GM18511 (cell line): Measurements from ENCODE around the gene GJC1.

Source experiments
- ATAC-seq: cut with Tn5 transposase; IDR thresholded peaks from one replicate; pipeline ENCODE4 v1.9.1; 2021; ENCODE audit warnings: mild to moderate bottlenecking, moderate library complexity; ENCODE audit not compliant: unreplicated experiment

The GJC1 gene

DNA sequence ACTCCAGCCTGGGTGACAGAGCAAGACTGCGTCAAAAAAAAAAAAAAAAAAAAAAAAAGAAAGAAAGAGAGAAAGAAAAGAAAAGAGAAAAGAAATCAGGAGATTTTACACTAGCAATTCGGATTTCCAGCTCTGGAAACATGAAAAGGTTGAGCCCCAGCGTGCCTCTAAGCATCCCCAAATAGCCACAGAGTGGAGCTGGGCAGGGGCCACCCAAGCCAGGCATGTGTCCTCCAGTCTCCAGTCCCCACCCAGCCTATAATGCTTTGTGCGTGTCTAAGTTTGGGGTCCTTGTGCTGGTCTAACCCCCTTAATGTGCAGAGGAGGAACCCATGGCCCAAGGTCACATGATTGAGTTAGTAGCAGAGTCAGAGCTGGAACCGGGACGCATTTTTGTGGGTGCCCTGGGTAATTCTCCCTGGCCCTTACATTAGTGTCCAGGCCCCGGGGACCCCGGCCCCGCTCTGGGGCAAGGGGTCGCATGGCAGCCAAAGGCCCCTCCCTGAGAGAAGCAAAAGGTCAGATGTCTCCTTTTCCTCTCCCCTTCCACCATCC, 51.4 kb downstream of the GJC1 start:
- no peak for ATAC-seq

DNA sequence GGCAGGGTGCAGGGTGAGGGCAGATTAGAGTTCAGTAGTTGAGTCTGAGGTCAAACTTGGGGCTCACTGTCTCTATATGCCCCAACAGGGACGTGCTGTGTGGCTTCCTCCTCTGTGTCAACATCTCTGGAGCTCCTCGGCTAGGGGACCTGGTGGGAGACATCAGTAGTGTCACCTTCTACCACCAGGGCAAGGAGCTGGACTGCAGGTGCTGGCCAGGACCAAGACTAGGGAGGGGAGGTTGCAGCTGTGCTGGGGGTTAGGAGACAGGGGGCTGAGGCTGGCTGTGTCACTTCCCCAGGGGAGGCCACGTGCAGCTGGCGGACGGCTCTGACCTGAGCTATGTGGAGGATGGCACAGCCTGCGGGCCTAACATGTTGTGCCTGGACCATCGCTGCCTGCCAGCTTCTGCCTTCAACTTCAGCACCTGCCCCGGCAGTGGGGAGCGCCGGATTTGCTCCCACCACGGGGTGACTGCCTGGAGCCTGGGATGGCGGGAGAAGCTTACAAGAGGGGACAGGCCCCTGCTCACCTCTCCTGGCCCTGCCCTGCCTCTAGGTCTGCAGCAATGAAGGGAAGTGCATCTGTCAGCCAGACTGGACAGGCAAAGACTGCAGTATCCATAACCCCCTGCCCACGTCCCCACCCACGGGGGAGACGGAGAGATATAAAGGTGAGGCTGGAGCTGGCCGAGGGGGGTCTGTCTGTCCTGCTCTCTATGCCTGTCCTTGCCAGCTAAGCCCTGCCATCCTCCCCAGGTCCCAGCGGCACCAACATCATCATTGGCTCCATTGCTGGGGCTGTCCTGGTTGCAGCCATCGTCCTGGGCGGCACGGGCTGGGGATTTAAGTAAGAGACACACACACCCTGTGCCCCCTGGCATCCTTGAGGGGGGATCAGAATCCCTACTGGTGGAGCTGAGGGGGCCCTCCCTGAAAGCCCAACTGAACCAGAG, 52.4 kb downstream of the GJC1 start:
- ATAC-seq = no peak

DNA sequence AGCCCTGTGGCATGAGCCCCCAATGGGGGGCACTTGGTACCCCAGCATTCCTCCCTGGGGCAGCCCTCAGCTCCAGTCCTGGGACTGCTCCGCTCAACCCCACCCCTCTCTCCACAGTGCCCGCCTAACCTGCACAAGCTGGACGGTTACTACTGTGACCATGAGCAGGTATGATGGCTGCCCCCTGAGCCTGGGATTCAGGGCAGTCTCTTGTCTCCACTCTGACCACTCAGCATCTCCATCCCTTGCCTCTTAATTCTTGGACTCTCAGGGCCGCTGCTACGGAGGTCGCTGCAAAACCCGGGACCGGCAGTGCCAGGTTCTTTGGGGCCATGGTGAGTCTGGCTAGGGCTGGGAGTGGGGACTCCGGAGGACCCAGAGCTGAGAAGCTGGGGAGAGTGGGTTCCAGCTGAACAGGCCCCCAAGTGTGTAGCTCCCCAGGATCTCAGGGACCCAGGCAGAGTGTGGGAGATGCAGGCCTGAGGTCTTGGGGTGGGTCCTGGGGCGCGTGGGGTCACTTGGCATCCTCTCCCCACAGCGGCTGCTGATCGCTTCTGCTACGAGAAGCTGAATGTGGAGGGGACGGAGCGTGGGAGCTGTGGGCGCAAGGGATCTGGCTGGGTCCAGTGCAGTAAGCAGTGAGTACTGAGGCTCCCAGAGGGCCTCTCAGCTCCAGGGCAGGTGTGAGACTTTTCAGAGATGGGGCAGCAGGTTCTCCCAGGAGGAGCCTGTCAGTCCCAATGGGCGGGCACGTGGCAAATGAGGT, 53.3 kb downstream of the GJC1 start:
- ATAC-seq = no peak

DNA sequence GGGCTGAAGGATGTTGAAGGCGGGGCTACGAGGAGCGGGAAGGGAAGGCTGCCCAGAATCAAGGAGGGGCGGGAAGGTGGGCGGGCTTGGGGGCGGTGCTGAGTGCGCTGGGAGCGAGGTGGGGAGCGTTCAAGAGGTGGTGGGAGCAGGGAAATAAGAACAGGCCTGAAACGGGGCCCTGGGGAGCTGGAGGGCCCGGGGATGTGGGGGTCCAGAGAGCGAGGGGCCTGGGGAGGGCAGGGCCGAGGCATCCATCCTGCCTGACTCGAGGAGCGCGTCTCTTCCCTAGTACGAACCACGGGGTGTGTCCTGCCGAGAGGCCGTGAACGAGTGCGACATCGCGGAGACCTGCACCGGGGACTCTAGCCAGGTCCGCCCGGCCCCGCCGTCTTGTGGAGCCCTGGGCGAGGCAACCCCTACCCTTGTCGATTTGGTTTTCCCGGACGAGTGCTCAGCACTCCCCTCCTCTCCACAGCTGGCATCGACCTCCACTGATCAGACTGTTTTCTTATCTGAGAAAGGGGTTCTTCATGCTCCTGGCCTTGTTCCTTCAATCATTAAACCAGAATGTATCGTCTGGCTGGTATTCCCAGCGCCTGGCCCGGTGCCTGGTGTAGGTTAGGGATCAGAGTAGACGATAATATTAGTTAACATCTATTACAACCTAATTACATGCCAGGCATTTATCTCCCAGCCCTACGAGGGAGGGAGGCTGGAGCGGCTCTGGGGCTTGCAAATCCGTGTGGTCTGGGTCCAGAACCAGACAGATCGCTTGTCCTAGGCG, 54.1 kb downstream of the GJC1 start:
- ATAC-seq = no peak

DNA sequence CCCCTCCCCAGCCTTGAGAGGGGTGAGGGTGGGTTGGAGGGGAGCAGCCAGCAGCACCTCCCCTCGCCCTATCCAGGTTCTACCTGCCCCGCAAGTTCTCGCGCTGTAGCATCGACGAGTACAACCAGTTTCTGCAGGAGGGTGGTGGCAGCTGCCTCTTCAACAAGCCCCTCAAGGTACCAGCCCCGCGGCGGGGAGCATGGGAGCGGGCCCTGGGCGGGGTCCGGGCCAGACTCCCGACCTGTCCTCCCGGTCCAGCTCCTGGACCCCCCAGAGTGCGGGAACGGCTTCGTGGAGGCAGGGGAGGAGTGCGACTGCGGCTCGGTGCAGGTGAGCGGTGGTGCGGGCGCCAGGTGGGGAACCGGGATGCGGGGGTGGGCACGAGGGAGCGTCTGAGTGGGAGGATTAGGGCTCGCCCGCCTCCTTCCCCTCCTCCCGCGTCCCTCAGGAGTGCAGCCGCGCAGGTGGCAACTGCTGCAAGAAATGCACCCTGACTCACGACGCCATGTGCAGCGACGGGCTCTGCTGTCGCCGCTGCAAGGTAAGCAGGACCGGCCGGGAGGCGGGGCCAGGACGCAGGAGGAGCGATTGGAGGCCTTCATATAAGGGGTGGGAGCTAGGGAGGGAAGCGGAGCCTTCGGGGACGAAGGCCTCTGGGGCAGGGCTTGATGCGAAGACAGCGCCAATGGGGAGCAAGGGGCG, 54.8 kb downstream of the GJC1 start:
- ATAC-seq = peak; percentile 92

DNA sequence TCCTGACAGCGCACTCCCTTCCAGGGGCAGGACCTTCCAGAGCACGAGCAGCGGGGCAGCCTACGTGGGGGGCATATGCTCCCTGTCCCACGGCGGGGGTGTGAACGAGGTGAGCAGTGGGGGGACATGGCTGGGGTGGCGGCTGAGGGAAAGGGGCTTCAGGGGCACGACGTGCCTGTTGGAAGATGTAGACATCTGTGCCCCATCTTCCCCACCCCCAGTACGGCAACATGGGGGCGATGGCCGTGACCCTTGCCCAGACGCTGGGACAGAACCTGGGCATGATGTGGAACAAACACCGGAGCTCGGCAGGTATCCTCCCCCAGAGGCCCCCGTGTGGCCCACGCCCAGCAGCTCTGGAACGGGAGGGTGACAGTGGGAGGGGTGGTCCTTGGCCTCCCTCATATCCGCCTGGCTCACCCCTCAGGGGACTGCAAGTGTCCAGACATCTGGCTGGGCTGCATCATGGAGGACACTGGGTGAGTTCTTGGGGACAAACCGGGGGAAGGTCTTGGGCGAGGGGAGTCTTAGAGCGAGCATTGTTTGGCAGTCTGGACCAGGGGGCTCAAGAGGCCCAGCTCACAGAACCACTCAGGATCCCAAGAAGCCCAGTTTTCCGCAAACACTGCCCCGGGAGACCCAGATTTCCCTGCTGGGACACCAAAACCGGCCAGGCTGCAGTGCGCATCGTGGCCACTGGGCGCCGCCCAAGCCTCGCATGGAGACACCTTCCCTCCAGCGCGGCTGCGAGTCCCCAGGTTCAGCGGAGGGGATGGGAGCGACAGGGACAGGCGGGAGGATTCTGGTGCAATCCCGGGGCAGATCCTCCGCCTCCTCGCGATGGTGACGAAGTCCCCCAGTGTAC, 55.6 kb downstream of the GJC1 start:
- ATAC-seq = peak; percentile 61

DNA sequence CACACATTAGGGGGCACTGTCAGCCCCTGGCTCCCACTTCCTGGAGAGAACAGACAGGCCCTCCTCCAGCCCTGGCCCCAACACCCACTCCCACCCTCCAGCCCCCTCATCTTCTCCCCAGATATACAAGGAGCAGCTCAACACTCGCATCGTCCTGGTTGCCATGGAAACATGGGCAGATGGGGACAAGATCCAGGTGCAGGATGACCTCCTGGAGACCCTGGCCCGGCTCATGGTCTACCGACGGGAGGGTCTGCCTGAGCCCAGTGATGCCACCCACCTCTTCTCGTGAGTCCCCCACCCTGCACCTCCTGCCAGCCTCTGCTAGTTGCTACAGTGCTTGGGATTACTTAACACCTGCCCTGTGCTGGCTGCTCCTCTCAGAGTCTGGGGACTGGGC, 56.9 kb downstream of the GJC1 start:
- ATAC-seq = no peak

DNA sequence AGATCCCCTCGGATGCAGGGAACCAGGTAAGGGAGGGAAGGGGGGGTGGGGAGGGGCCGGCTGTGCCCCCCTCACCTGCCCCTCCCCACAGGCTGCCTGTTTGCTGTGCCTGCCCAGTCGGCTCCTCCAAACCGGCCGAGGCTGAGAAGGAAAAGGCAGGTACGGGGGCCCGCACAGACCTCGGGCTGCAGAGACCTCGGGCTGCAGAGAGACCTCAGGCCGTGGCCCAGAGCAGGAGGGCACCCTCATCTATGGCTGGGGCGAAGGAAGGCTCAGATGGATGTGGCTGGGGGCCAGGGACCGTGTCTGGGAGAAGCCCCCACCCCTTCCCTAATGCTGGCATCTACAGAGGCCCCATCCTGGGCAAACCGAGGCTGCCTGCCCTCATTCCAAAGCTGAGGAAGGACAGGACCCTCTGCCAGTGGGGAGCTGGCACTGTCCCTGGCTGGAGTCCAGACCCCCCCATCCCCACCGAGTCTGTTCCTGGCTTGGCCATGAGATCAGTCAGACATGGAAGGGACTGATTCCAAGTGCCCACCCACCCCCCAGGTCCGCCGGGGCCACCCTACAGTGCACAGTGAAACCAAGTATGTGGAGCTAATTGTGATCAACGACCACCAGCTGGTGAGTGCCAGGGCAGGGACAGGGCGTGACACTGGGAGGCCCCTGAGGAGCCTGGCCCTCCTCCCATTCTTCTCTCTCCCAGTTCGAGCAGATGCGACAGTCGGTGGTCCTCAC, 57.6 kb downstream of the GJC1 start:
- no peak for ATAC-seq

DNA sequence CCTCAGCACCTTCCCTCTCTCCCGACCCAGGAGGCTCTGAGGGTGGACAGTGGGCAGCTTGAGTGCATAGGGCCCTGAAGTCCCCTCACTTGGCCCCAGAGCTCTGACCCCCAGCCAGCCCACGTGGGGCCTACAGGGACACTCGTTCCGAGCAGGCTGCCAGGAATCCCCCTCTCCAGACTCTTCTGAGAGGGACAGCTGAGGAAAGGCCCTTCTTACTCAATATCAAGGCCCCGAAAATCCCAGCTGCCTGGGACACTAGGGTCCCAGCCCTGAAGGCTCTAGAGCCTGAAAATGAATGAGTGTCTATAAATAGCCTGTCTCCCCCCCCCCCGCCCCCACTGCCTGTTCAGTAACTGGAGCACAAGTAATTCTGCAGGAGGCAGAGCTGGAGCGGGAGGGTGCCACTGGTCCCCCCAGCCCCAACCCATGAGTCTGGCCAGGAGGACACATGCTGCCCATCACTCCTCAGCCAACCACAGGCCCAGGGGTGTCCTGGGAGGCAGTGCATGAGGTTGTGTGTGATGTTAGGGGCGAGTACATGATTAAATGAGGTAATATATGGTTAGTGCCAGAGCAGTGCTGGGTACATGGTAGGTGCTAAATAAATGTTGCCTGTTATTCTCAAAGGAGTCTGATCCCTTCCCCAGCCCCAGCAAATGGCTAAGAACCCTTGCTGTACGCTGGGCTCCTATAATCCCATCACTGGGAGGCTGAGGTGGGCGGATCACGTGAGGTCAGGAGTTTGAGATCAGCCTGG, 59.7 kb downstream of the GJC1 start:
- ATAC-seq = no peak

DNA sequence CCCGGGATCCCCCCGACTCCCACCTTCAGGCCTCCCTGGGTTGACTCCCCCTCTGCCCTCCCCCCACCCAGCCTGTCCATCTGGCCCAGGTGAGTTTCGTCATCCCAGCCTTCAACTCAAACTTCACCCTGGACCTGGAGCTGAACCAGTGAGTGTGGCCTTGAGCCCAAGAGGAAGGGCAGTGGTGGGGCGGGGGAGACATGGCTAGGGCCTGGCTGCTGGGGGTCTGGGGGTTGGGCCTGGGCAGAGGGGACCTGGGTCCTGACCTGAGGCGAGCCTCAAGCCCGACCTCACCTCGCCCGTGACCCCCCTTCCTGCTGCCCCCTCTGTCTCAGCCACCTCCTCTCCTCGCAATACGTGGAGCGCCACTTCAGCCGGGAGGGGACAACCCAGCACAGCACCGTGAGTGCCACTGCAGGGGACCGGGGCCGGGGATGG, 60.4 kb downstream of the GJC1 start:
- no peak for ATAC-seq

DNA sequence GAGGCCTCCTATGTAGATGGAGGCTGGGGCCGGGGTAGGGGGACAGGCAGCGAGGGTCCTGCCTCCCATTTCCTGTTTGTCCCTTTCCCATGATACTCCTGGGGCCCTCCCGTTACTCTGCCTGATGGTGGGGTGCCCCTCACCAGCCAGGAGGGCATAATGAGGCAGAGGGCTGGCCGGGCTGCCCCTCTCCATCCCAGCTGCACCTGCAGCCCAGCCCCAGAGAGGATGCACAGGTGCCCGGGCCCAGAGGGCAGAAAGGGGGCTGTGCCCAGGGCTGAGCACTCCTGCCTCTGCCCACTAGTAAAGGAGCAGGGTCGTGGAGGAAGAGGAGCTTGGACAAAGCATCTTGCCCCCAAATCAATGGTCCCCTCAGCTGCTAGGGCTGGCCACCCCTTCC, 60.9 kb downstream of the GJC1 start:
- ATAC-seq = no peak

DNA sequence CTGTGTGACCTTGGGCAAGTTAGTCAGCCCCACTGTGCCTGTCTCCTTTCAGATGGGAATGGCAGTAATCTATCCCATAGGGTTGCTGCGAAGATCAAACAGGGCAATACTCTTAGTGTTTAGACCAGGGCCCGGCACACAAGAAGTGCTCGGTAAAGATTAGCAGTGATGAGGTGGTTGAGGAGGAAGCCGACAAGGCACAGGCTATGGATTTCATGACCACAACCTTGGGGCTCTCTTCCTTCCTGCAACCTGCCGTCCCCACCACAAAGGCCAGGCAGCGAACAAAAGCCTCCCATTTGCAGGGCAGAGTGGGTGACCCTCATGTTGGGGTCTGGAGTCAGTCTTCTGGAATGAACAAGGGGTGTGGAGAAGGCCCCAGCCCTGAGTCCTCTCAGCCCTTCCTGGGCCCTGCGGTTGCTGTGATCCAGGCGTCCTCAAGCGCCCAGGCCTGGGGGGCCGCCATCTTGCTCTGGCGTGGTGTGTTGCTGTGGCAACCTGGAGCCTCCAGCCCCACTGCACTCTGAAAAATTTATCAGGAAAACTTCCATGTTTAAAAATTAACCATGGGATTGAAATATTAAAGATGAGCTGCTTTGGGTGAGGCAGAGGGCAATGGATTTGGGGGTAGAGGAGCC, 61.5 kb downstream of the GJC1 start:
- ATAC-seq = no peak

DNA sequence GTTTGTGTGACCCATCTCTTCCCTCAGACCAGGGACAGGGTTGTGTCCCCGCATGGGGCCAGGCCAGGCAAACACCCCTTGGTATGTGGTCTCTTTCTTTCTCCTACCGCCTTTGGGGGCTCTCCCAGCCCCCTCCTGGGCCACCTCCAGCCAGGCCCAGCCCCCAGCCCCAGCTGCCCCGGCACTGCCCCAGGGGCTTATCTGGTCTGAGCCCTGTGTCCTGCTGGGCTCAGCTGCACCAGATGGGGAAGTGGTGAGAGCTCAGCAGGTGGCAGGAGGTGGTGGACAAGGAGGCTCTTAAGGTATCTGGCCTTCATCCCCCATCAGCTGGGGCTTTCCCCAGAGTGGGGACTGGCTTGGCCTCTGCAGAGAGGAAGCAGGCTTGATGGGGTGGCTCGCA, 62.6 kb downstream of the GJC1 start:
- ATAC-seq = no peak

DNA sequence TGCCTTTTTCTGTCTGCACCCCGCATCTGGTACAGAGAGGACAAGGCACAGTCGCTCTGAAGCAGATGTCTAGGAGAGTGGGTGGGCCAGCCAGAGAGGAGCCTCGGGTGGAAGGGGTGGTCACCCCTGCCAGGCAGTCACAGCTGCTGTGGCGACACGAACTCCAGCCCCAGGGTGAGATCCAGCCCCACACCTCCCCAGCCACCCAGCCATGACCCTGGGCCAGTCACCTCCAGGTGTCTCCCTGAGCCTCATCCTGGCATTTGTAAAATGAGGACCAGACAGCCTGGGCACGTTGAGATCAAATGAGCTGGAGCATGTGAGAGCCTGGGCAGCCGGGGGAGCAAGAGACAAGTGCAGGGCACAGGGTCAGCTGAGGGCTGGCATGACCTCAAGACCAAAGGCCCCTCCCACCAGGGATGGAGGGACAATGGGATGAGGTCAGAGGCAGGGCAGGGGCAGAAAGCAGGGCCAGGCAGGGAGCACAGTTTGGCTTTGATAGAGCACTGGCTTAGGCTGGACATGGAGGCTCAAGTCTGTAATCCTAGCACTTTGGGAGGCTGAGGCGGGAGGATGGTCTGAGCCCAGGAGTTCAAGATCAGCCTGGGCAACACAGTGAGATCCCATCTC, 63.6 kb downstream of the GJC1 start:
- ATAC-seq = no peak

DNA sequence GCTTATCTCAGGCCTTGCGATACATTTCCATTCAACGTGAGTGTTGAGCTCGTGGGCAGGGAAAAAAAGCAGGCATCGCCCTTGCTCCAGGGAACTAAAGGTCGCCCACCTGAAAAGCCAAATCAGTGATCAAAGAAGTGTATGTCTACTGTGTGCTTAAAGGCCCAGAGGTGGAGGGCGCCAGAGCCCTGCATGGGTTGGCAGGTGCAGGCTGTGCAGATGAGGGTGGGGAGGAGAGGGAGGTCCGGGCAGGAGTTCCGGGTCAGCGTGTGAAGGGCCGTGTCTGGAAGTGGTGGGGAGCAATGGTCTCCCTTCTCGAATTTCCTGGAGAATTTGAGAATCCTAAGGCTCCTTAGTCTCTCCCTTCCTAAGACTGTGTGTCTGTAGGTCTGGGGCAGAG, 64.1 kb downstream of the GJC1 start:
- no peak for ATAC-seq

DNA sequence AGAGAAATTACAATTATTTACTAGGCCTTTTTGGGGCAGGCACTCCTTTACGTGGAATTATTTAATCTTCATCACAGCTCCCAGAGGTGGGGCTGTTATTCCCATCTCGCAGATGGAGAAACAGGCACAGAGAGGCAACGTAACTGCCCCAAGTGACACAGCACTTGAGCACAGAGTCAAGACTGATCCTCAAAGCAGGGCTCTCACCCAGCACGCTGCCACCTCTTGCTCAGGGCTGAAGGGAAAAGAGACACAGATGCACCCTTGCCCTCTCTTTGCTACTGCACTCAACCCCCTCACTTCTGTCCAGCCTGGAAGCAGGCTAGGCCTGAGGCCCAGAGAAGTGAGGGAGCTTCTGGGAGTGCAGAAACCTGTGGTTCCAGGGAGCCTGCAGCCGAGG, 66.9 kb downstream of the GJC1 start:
- ATAC-seq = no peak
